Measurements from ENCODE around the gene RHBDL2. TPM values are rescaled to one million over a fixed set of nuclear protein-coding genes. Genes with fewer than 3 reads are reported as not detected.
A peak's percentile ranks its signal among the peaks of the same experiment; 100 is the strongest.
"Not testable (repeated sequence)": the region's sequence is repeated elsewhere in the genome, so short reads cannot be mapped to it uniquely, and the experiment has no call there.

Gene RHBDL2
- total RNA-seq, 1 experiment from 2014 or later: not detected

DNA sequence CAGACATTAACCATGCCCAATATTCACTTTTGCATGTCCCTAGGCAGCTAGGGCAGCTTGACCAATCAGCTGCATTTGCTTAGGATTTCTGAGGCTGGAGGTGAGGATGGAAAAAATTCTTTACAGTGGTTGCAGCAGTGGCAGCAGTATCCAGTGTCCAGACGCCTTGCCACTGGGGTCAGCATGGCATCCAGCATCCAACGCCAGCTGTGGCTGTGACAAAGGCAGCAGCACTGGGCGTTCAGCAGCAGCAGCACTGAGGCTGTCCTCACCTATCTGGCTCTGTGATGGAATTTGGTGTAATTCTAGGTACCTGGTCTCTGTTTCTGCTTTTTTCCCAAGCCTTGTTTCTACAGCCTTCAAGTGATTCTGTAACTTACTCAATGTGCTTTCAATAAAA is 15.5 kb downstream of the RHBDL2 start:
- Histone ChIP-seq H3K27ac (ENCODE audit: low read length) (no peak overlapping the region), H3K79me2 (ENCODE audit: low read length) (no peaks in the 10 kb centered on the region), H3K9me2 (replicated peaks; ENCODE audit: insufficient read depth, low read length) (no peaks in the 10 kb centered on the region), H4K20me1 (ENCODE audit: insufficient read depth, low read depth, low read length) (no peaks in the 10 kb centered on the region), H3K4me1 (ENCODE audit: low read length) (no peaks in the 10 kb centered on the region), H3K4me3 (ENCODE audit: low read length) (no peak overlapping the region), H2AFZ (ENCODE audit: low read length) (no peak overlapping the region), H3K27me3 (ENCODE audit: low read length) (no peaks in the 10 kb centered on the region), H3K9ac (ENCODE audit: low read length) (no peak overlapping the region), H3K9me3 (ENCODE audit: low read length) (no peaks in the 10 kb centered on the region), H3K4me2 (ENCODE audit: low read depth, low read length, poor library complexity, severe bottlenecking) (no peak overlapping the region), H3K36me3 (ENCODE audit: insufficient read depth, low read length) (no peaks in the 10 kb centered on the region)
- no peak for DNase-seq

DNA sequence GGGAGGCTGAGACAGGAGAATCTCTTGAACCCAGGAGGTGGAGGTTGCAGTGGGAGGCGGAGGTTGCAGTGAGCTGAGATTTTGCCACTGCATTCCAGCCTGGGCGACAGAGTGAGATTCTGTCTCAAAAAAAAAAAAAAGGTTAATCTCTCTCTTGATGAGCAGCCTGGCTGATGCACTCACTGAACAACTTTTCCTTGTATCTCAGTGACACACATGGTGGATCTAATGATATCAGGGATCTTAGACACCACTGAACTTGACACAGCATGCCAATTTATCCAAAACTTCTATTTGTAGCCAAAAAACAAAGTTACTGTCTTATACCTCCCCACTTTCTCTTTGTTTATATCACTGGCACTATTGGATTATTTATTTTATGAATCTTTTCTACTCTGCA is 16.2 kb downstream of the RHBDL2 start:
- H4K20me1 ChIP-seq (ENCODE audit: insufficient read depth, low read depth, low read length): no peaks in the 10 kb centered on the region
- no peaks in the 10 kb centered on the region for H3K4me1 ChIP-seq (ENCODE audit: low read length)
- H3K9me3 ChIP-seq (ENCODE audit: low read length): no peaks in the 10 kb centered on the region
- H3K36me3 ChIP-seq (ENCODE audit: insufficient read depth, low read length): no peaks in the 10 kb centered on the region
- H3K4me2 ChIP-seq (ENCODE audit: low read depth, low read length, poor library complexity, severe bottlenecking): no peak overlapping the region
- H3K27ac ChIP-seq (ENCODE audit: low read length): no peak overlapping the region
- DNase-seq: no peak
- no peak overlapping the region for H2AFZ ChIP-seq (ENCODE audit: low read length)
- no peaks in the 10 kb centered on the region for H3K79me2 ChIP-seq (ENCODE audit: low read length)
- no peaks in the 10 kb centered on the region for H3K9me2 ChIP-seq (replicated peaks; ENCODE audit: insufficient read depth, low read length)
- H3K27me3 ChIP-seq (ENCODE audit: low read length): no peaks in the 10 kb centered on the region
- no peak overlapping the region for H3K4me3 ChIP-seq (ENCODE audit: low read length)
- no peak overlapping the region for H3K9ac ChIP-seq (ENCODE audit: low read length)

DNA sequence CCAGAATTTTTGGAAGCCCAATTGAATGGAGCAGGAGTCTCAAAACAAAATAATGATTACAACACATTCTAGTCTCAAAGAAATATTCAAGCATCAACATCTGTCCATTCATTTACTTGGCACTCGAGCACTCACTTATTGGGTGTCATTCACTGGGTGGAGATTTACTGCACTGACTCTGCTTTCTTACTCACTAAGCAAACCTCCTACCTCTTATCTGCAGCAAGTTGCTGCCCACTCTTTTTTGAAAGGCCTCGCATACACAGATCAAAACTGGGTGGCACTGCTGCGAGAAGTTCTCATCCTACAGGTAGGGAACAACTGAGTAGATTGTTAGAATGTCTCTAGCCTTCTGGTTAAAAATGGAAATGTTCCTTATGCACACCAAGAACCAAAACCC is 18.0 kb downstream of the RHBDL2 start:
- Histone ChIP-seq H3K27ac (ENCODE audit: low read length) (no peak overlapping the region), H3K79me2 (ENCODE audit: low read length) (no peaks in the 10 kb centered on the region), H3K4me1 (ENCODE audit: low read length) (peaks cover 3% of the 10 kb centered on the region), H3K9me2 (replicated peaks; ENCODE audit: insufficient read depth, low read length) (no peaks in the 10 kb centered on the region), H3K4me2 (ENCODE audit: low read depth, low read length, poor library complexity, severe bottlenecking) (no peak overlapping the region), H3K9me3 (ENCODE audit: low read length) (no peaks in the 10 kb centered on the region), H3K27me3 (ENCODE audit: low read length) (no peaks in the 10 kb centered on the region), H2AFZ (ENCODE audit: low read length) (no peak overlapping the region), H4K20me1 (ENCODE audit: insufficient read depth, low read depth, low read length) (no peaks in the 10 kb centered on the region), H3K4me3 (ENCODE audit: low read length) (no peak overlapping the region), H3K36me3 (ENCODE audit: insufficient read depth, low read length) (no peaks in the 10 kb centered on the region), H3K9ac (ENCODE audit: low read length) (no peak overlapping the region)
- DNase-seq: no peak

DNA sequence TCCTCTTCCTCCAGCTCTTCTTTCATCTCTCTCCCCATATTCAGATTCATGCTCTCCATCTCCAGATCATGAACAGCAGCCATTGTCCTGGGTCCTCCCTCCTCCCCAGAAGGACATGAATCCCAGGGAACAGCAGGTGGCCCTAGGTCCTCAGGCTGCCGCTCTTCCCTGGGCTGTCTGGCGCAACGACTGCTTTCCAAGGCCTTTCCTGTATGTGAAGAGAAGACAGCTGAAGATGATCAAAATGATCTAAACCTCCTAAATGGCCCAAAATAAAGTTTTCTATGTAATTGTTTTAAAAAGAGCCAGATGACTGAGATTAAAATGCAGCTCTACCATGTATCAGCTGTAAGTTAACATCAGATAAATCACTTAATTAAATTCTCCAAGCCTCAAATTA is 22.5 kb downstream of the RHBDL2 start:
- H3K9me3 ChIP-seq (ENCODE audit: low read length): no peaks in the 10 kb centered on the region
- no peaks in the 10 kb centered on the region for H3K9me2 ChIP-seq (replicated peaks; ENCODE audit: insufficient read depth, low read length)
- no peak overlapping the region for H3K9ac ChIP-seq (ENCODE audit: low read length)
- DNase-seq: no peak
- H4K20me1 ChIP-seq (ENCODE audit: insufficient read depth, low read depth, low read length): no peaks in the 10 kb centered on the region
- no peak overlapping the region for H2AFZ ChIP-seq (ENCODE audit: low read length)
- no peak overlapping the region for H3K4me3 ChIP-seq (ENCODE audit: low read length)
- no peaks in the 10 kb centered on the region for H3K27me3 ChIP-seq (ENCODE audit: low read length)
- H3K4me1 ChIP-seq (ENCODE audit: low read length): peaks cover 8% of the 10 kb centered on the region
- no peaks in the 10 kb centered on the region for H3K36me3 ChIP-seq (ENCODE audit: insufficient read depth, low read length)
- no peak overlapping the region for H3K27ac ChIP-seq (ENCODE audit: low read length)
- no peak overlapping the region for H3K4me2 ChIP-seq (ENCODE audit: low read depth, low read length, poor library complexity, severe bottlenecking)
- H3K79me2 ChIP-seq (ENCODE audit: low read length): no peaks in the 10 kb centered on the region

DNA sequence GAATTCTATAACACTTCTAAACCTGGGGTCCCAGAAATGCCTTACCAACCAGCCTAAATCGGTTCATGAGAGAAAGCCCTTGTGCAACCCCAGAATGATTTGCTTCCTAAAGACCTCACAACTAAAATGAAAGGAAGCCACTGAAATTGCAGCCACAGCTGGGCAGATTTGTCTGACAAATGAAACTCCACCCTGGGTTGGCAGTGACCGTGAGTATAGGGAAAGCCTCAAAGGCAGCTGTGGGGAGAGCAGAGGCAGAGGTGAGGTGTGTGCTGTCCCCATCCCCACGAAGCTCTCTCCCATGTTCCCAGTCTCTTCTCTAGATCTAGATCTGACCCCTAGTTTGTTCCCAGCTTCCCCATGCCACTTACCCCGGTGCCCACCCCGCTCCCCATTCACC is 23.1 kb downstream of the RHBDL2 start:
- Histone ChIP-seq H2AFZ (ENCODE audit: low read length) (no peak overlapping the region), H3K4me3 (ENCODE audit: low read length) (no peak overlapping the region), H3K36me3 (ENCODE audit: insufficient read depth, low read length) (no peaks in the 10 kb centered on the region), H3K27ac (ENCODE audit: low read length) (no peak overlapping the region), H3K27me3 (ENCODE audit: low read length) (no peaks in the 10 kb centered on the region), H3K9me3 (ENCODE audit: low read length) (no peaks in the 10 kb centered on the region), H3K79me2 (ENCODE audit: low read length) (no peaks in the 10 kb centered on the region), H4K20me1 (ENCODE audit: insufficient read depth, low read depth, low read length) (no peaks in the 10 kb centered on the region), H3K9ac (ENCODE audit: low read length) (no peak overlapping the region), H3K9me2 (replicated peaks; ENCODE audit: insufficient read depth, low read length) (no peaks in the 10 kb centered on the region), H3K4me1 (ENCODE audit: low read length) (peaks cover 8% of the 10 kb centered on the region), H3K4me2 (ENCODE audit: low read depth, low read length, poor library complexity, severe bottlenecking) (peak overlapping the region; percentile 40)
- peak; percentile 41 for DNase-seq

DNA sequence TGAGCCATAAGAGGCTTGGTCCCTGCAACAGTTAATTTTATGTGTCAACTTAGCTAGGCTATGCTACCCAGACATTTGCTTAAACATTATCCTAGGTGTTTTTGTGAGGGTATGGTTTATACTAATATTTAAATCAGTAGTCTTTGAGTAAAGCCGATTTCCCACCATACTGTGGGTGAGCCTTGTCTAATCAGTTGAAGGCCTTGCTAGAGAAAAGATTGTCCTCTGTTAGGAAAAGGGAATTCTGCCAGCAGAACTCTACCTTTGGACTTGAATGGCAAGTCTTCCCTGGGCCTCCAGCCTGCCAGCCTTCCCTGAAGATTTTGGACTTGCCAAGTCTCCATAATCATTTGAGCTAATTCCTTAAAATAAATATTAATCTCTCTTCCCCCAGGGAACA is 23.9 kb downstream of the RHBDL2 start:
- Histone ChIP-seq H3K27me3 (ENCODE audit: low read length) (no peaks in the 10 kb centered on the region), H2AFZ (ENCODE audit: low read length) (no peak overlapping the region), H3K9me3 (ENCODE audit: low read length) (no peaks in the 10 kb centered on the region), H3K36me3 (ENCODE audit: insufficient read depth, low read length) (no peaks in the 10 kb centered on the region), H3K9me2 (replicated peaks; ENCODE audit: insufficient read depth, low read length) (no peaks in the 10 kb centered on the region), H3K79me2 (ENCODE audit: low read length) (no peaks in the 10 kb centered on the region), H3K27ac (ENCODE audit: low read length) (no peak overlapping the region), H3K4me3 (ENCODE audit: low read length) (no peak overlapping the region), H3K4me2 (ENCODE audit: low read depth, low read length, poor library complexity, severe bottlenecking) (no peak overlapping the region), H4K20me1 (ENCODE audit: insufficient read depth, low read depth, low read length) (no peaks in the 10 kb centered on the region), H3K4me1 (ENCODE audit: low read length) (peaks cover 8% of the 10 kb centered on the region), H3K9ac (ENCODE audit: low read length) (no peak overlapping the region)
- no peak for DNase-seq

DNA sequence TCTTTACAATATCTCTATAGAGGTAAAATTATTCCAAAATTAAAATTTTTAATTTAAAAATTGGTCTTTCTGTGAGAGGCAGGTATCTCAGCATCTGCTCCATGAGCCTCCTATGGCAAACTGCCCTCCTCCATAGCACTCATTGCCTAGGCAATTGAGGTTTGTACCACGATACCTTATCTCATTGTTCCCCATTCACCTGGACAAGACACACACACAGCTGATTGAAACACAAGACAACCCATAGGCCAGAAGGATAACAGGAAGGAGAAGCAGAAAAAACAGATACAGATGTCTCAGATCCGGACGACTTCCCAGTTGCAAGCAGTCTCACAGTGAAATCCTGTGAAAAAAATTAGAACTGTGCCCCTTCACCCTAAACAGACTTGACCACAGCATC is 24.3 kb downstream of the RHBDL2 start:
- Histone ChIP-seq H3K4me3 (ENCODE audit: low read length) (no peak overlapping the region), H3K27me3 (ENCODE audit: low read length) (no peaks in the 10 kb centered on the region), H3K27ac (ENCODE audit: low read length) (no peak overlapping the region), H3K9me3 (ENCODE audit: low read length) (no peaks in the 10 kb centered on the region), H3K9me2 (replicated peaks; ENCODE audit: insufficient read depth, low read length) (no peaks in the 10 kb centered on the region), H3K79me2 (ENCODE audit: low read length) (no peaks in the 10 kb centered on the region), H2AFZ (ENCODE audit: low read length) (no peak overlapping the region), H3K36me3 (ENCODE audit: insufficient read depth, low read length) (no peaks in the 10 kb centered on the region), H3K4me1 (ENCODE audit: low read length) (peaks cover 8% of the 10 kb centered on the region), H3K4me2 (ENCODE audit: low read depth, low read length, poor library complexity, severe bottlenecking) (no peak overlapping the region), H4K20me1 (ENCODE audit: insufficient read depth, low read depth, low read length) (no peaks in the 10 kb centered on the region), H3K9ac (ENCODE audit: low read length) (no peak overlapping the region)
- peak; percentile 16 for DNase-seq

DNA sequence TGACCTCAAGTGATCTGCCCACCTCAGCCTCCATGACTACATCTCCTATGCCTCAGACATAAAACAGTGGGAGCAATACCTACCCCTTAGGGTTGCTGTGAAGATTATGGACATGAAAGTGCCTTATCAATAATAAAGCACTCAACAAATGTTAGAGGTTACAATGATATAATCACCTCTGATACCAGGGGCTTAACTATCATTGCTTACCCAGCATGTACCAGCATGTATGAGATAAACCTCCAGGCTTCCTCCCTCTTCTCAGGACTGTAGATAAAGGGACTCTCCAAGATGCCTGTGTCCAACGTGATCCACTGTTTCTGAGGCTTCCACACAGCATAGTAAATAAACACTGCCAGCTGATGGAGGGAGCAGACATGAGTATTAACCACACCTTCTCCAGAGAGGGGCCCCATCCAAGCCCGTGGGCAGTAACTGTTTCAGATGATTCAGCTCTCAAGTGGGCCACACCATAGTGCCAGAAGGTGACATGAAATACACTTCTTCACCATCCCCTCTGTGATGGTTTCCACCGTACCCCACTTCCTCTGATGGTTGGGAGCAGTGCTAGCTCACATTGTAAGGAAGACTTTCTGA is 26.2 kb downstream of the RHBDL2 start:
- no peak overlapping the region for H3K9ac ChIP-seq (ENCODE audit: low read length)
- peaks cover 8% of the 10 kb centered on the region for H3K4me1 ChIP-seq (ENCODE audit: low read length)
- DNase-seq: peak; percentile 10
- H3K27ac ChIP-seq (ENCODE audit: low read length): no peak overlapping the region
- H4K20me1 ChIP-seq (ENCODE audit: insufficient read depth, low read depth, low read length): no peaks in the 10 kb centered on the region
- no peak overlapping the region for H3K4me3 ChIP-seq (ENCODE audit: low read length)
- no peak overlapping the region for H2AFZ ChIP-seq (ENCODE audit: low read length)
- no peak overlapping the region for H3K4me2 ChIP-seq (ENCODE audit: low read depth, low read length, poor library complexity, severe bottlenecking)
- no peaks in the 10 kb centered on the region for H3K27me3 ChIP-seq (ENCODE audit: low read length)
- H3K79me2 ChIP-seq (ENCODE audit: low read length): no peaks in the 10 kb centered on the region
- H3K9me2 ChIP-seq (replicated peaks; ENCODE audit: insufficient read depth, low read length): no peaks in the 10 kb centered on the region
- H3K36me3 ChIP-seq (ENCODE audit: insufficient read depth, low read length): no peaks in the 10 kb centered on the region
- H3K9me3 ChIP-seq (ENCODE audit: low read length): no peaks in the 10 kb centered on the region

DNA sequence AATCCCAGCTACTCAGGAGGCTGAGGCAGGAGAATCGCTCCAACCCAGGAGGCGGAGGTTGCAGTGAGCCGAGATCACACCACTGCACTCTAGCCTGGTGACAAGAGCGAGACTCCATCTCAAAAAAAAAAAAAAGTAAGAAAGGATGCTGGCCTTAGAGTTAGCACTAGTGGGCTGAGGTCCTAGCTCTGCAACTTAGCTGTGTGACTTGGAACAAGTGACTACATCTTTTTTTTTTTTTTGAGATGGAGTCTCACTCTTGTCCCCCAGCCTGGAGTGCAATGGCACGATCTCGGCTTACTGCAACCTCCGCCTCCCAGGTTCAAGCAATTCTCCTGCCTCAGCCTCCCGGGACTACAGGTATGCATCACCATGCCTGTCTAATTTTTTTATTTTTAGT is 26.7 kb downstream of the RHBDL2 start:
- not testable (repeated sequence) for H3K4me2 ChIP-seq (ENCODE audit: low read depth, low read length, poor library complexity, severe bottlenecking); H4K20me1 ChIP-seq (ENCODE audit: insufficient read depth, low read depth, low read length)

More for the DNA sequence above, 26.7 kb downstream of the RHBDL2 start:
- not testable (repeated sequence) for H3K9me2 ChIP-seq (replicated peaks; ENCODE audit: insufficient read depth, low read length); H3K36me3 ChIP-seq (ENCODE audit: insufficient read depth, low read length); H3K4me1 ChIP-seq (ENCODE audit: low read length); DNase-seq; H3K9me3 ChIP-seq (ENCODE audit: low read length); H3K27ac ChIP-seq (ENCODE audit: low read length); H3K79me2 ChIP-seq (ENCODE audit: low read length); H3K27me3 ChIP-seq (ENCODE audit: low read length); H3K4me3 ChIP-seq (ENCODE audit: low read length); H3K9ac ChIP-seq (ENCODE audit: low read length); H2AFZ ChIP-seq (ENCODE audit: low read length)
